Epithelial cell of alveolus of lung (primary cell): ENCODE results near the gene PNMA6E. TPM values are rescaled to one million over a fixed set of nuclear protein-coding genes. Genes with fewer than 3 reads are reported as not detected.

ENCODE experiments used
- total RNA-seq: library from RNA; depleted of rRNA; stranded (reverse); fragments of >200 nt; gene quantifications from 2 replicates; pipeline ENCODE4 v1.2.1, GENCODE V29; 2015

PNMA6E gene
- not detected in 2 replicates for total RNA-seq

GRCh38 chrX:153401133-153401764 lies at the start of gene PNMA6E:
Gene PNMA6E (minus strand): TSS chrX:153401350. CDS start chrX:153398849, 2,501 bp downstream.

GRCh38 chrX:153445856-153446635 lies 44.9 kb upstream of the PNMA6E start, which contains the start of gene TREX2:
Gene TREX2 (minus strand): TSS chrX:153446056. CDS start chrX:153445430, 626 bp downstream.

GRCh38 chrX:153411255-153411987 lies 10.3 kb upstream of the PNMA6E start, which contains the start of gene ZFP92:
Gene ZFP92 (plus strand): TSS chrX:153411472. CDS start chrX:153418323, 6,851 bp downstream.

Other genes starting within 250 kb of the PNMA6E start
- not detected in 2 replicates for gene MAGEA1, start 222.1 kb downstream of the PNMA6E start, total RNA-seq
- gene PNMA6F, start 79.6 kb downstream of the PNMA6E start, total RNA-seq, result not detected in 2 replicates
- gene ZNF275, start 67.2 kb downstream of the PNMA6E start, total RNA-seq, result 8.1 and 14.2 TPM in 2 replicates
- 0.32 and 0.39 TPM in 2 replicates for gene ZFP92, start 10.1 kb upstream of the PNMA6E start, total RNA-seq
- 0.13 TPM in 1 of 2 replicates, not detected in the other for gene TREX2, start 44.7 kb upstream of the PNMA6E start, total RNA-seq
- 11.8 and 27.9 TPM in 2 replicates for gene HAUS7, start 69.2 kb upstream of the PNMA6E start, total RNA-seq
- gene BGN, start 93.6 kb upstream of the PNMA6E start, total RNA-seq, result 37.9 and 67.1 TPM in 2 replicates
- gene ATP2B3, start 116.3 kb upstream of the PNMA6E start, total RNA-seq, result not detected in 2 replicates
- 20.4 and 40.1 TPM in 2 replicates for gene CCNQ, start 197.8 kb upstream of the PNMA6E start, total RNA-seq
- 0.32 and 0.39 TPM in 2 replicates for gene DUSP9, start 245.9 kb upstream of the PNMA6E start, total RNA-seq